ENCODE results near the gene ANO8. TPM values are rescaled to one million over a fixed set of nuclear protein-coding genes. Genes with fewer than 3 reads are reported as not detected.

ANO8 gene
- polyA plus RNA-seq, 1 donor, result 4.4 TPM

GRCh38 chr19:17335575-17335974 is 920 bp upstream of the ANO8 start:
- WGBS (ENCODE audit: insufficient coverage, low lambda C conversion rate), result no CpG with 5 or more reads among the region's 10 CpGs
- Histone ChIP-seq H3K4me3 (ENCODE audit: low read length) (no peak overlapping the region), H3K36me3 (ENCODE audit: control insufficient read depth, insufficient read depth, low read length) (peaks cover 4% of the 10 kb centered on the region), H3K27me3 (ENCODE audit: control insufficient read depth, insufficient read depth, low read length) (peaks cover 1% of the 10 kb centered on the region), H3K9me3 (ENCODE audit: control insufficient read depth, low read depth, low read length) (peaks cover 17% of the 10 kb centered on the region), H3K27ac (ENCODE audit: low read length) (no peak overlapping the region), H3K4me1 (ENCODE audit: control insufficient read depth, insufficient read depth, low read length) (peaks cover 23% of the 10 kb centered on the region)
- no peak for DNase-seq

- no peak for DNase-seq
- 72% methylated on average over 3 of the region's 52 CpGs for WGBS (ENCODE audit: insufficient coverage, low lambda C conversion rate)
- Histone ChIP-seq H3K27ac (ENCODE audit: low read length) (no peak overlapping the region), H3K27me3 (ENCODE audit: control insufficient read depth, insufficient read depth, low read length) (peaks cover 19% of the 10 kb centered on the region), H3K9me3 (ENCODE audit: control insufficient read depth, low read depth, low read length) (peaks cover 25% of the 10 kb centered on the region), H3K4me1 (ENCODE audit: control insufficient read depth, insufficient read depth, low read length) (peaks cover 26% of the 10 kb centered on the region), H3K36me3 (ENCODE audit: control insufficient read depth, insufficient read depth, low read length) (peaks cover 1% of the 10 kb centered on the region), H3K4me3 (ENCODE audit: low read length) (peak overlapping the region; percentile 50)
These were observed 843 bp downstream of the ANO8 start for GRCh38 chr19:17333611-17334413.

GRCh38 chr19:17332677-17333581 is 1.7 kb downstream of the ANO8 start:
- Histone ChIP-seq H3K27ac (ENCODE audit: low read length) (no peak overlapping the region), H3K4me1 (ENCODE audit: control insufficient read depth, insufficient read depth, low read length) (peaks cover 25% of the 10 kb centered on the region), H3K9me3 (ENCODE audit: control insufficient read depth, low read depth, low read length) (peaks cover 19% of the 10 kb centered on the region), H3K4me3 (ENCODE audit: low read length) (no peak overlapping the region), H3K36me3 (ENCODE audit: control insufficient read depth, insufficient read depth, low read length) (no peaks in the 10 kb centered on the region), H3K27me3 (ENCODE audit: control insufficient read depth, insufficient read depth, low read length) (peaks cover 20% of the 10 kb centered on the region)
- no peak for DNase-seq
- 90% methylated on average over 2 of the region's 45 CpGs for WGBS (ENCODE audit: insufficient coverage, low lambda C conversion rate)

GRCh38 chr19:17332360-17332676 is 2.3 kb downstream of the ANO8 start:
- Histone ChIP-seq H3K4me1 (ENCODE audit: control insufficient read depth, insufficient read depth, low read length) (peaks cover 24% of the 10 kb centered on the region), H3K4me3 (ENCODE audit: low read length) (no peak overlapping the region), H3K27me3 (ENCODE audit: control insufficient read depth, insufficient read depth, low read length) (peaks cover 20% of the 10 kb centered on the region), H3K36me3 (ENCODE audit: control insufficient read depth, insufficient read depth, low read length) (no peaks in the 10 kb centered on the region), H3K27ac (ENCODE audit: low read length) (no peak overlapping the region), H3K9me3 (ENCODE audit: control insufficient read depth, low read depth, low read length) (peaks cover 16% of the 10 kb centered on the region)
- DNase-seq, result no peak
- WGBS (ENCODE audit: insufficient coverage, low lambda C conversion rate), result no CpG with 5 or more reads among the region's 8 CpGs

GRCh38 chr19:17331045-17331558 is 3.6 kb downstream of the ANO8 start:
- Histone ChIP-seq H3K9me3 (ENCODE audit: control insufficient read depth, low read depth, low read length) (peaks cover 16% of the 10 kb centered on the region), H3K36me3 (ENCODE audit: control insufficient read depth, insufficient read depth, low read length) (no peaks in the 10 kb centered on the region), H3K4me1 (ENCODE audit: control insufficient read depth, insufficient read depth, low read length) (peaks cover 21% of the 10 kb centered on the region), H3K27ac (ENCODE audit: low read length) (no peak overlapping the region), H3K27me3 (ENCODE audit: control insufficient read depth, insufficient read depth, low read length) (peaks cover 20% of the 10 kb centered on the region), H3K4me3 (ENCODE audit: low read length) (no peak overlapping the region)
- DNase-seq, result no peak
- no CpG with 5 or more reads among the region's 13 CpGs for WGBS (ENCODE audit: insufficient coverage, low lambda C conversion rate)

- no peak overlapping the region for H3K4me3 ChIP-seq (ENCODE audit: low read length)
- peaks cover 21% of the 10 kb centered on the region for H3K4me1 ChIP-seq (ENCODE audit: control insufficient read depth, insufficient read depth, low read length)
- peaks cover 16% of the 10 kb centered on the region for H3K9me3 ChIP-seq (ENCODE audit: control insufficient read depth, low read depth, low read length)
- H3K36me3 ChIP-seq (ENCODE audit: control insufficient read depth, insufficient read depth, low read length), result no peaks in the 10 kb centered on the region
- no peak for DNase-seq
- whole genome bisulfite sequencing (ENCODE audit: insufficient coverage, low lambda C conversion rate), result no CpG with 5 or more reads among the region's 24 CpGs
- H3K27me3 ChIP-seq (ENCODE audit: control insufficient read depth, insufficient read depth, low read length), result peaks cover 20% of the 10 kb centered on the region
- no peak overlapping the region for H3K27ac ChIP-seq (ENCODE audit: low read length)
These were observed 4.2 kb downstream of the ANO8 start for GRCh38 chr19:17330262-17331044.

GRCh38 chr19:17329366-17330261 is 5.0 kb downstream of the ANO8 start:
- DNase-seq, result no peak
- WGBS (ENCODE audit: insufficient coverage, low lambda C conversion rate), result no CpG with 5 or more reads among the region's 51 CpGs
- H3K27ac ChIP-seq (ENCODE audit: low read length), result no peak overlapping the region

GRCh38 chr19:17328517-17329365 is 5.9 kb downstream of the ANO8 start:
- no peaks in the 10 kb centered on the region for H3K36me3 ChIP-seq (ENCODE audit: control insufficient read depth, insufficient read depth, low read length)
- H3K9me3 ChIP-seq (ENCODE audit: control insufficient read depth, low read depth, low read length), result peaks cover 16% of the 10 kb centered on the region
- peaks cover 20% of the 10 kb centered on the region for H3K27me3 ChIP-seq (ENCODE audit: control insufficient read depth, insufficient read depth, low read length)
- peak overlapping the region; percentile 46 for H3K4me3 ChIP-seq (ENCODE audit: low read length)
- peak in 1 of 2 donors; percentile 34 for DNase-seq
- H3K27ac ChIP-seq (ENCODE audit: low read length), result no peak overlapping the region
- peaks cover 13% of the 10 kb centered on the region for H3K4me1 ChIP-seq (ENCODE audit: control insufficient read depth, insufficient read depth, low read length)
- WGBS (ENCODE audit: insufficient coverage, low lambda C conversion rate), result no CpG with 5 or more reads among the region's 94 CpGs

More at GRCh38 chr19:17329366-17330261, 5.0 kb downstream of the ANO8 start:
- H3K27me3 ChIP-seq (ENCODE audit: control insufficient read depth, insufficient read depth, low read length), result peaks cover 20% of the 10 kb centered on the region
- no peak overlapping the region for H3K4me3 ChIP-seq (ENCODE audit: low read length)
- H3K9me3 ChIP-seq (ENCODE audit: control insufficient read depth, low read depth, low read length), result peaks cover 16% of the 10 kb centered on the region
- H3K4me1 ChIP-seq (ENCODE audit: control insufficient read depth, insufficient read depth, low read length), result peaks cover 17% of the 10 kb centered on the region
- no peaks in the 10 kb centered on the region for H3K36me3 ChIP-seq (ENCODE audit: control insufficient read depth, insufficient read depth, low read length)
